ENCODE measurements around the gene IST1.

- TF ChIP-seq OSR1 (CRISPR knock-in tag; IDR thresholded peaks at IDR 0.05) (no peak), PATZ1 (CRISPR knock-in tag; IDR thresholded peaks at IDR 0.05; ENCODE audit: borderline replicate concordance) (no peak), POU6F1 (CRISPR knock-in tag; IDR thresholded peaks at IDR 0.05; ENCODE audit: borderline replicate concordance, low read depth) (no peak), ARNTL (CRISPR knock-in tag; IDR thresholded peaks at IDR 0.05; ENCODE audit: borderline replicate concordance, low read depth) (no peak), CREB5 (CRISPR knock-in tag; IDR thresholded peaks at IDR 0.05; ENCODE audit: low read depth) (no peak), TCF4 (CRISPR knock-in tag; IDR thresholded peaks at IDR 0.05; ENCODE audit: borderline replicate concordance) (no peak)
Measured at GRCh38 chr16:71929048-71929447, 33.7 kb downstream of the IST1 start.
